ENCODE data around the gene GSTT2.
A peak's percentile ranks its signal among the peaks of the same experiment; 100 is the strongest.
"Not testable (repeated sequence)": the region's sequence is repeated elsewhere in the genome, so short reads cannot be mapped to it uniquely, and the experiment has no call there.

GSTT2 gene

DNA sequence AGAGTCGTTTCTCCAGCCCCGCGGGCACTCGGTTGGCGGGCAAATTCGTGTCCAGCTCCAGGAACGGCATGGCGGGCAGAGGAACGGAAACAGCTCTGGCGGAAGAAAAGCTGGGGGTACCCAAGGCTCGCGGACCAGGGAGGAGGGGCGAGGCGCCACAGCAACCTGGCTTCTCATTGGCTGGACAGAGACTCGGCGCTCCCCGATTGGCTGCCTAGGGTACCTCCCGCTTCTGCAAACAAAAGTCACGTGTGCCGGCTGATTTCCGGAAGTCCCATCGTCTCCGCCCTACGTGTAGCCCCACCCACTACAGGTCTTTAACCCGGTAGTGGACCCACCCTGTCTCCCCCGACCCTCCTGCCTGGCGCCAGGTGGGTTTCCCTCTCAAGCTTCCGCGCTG is 5.6 kb upstream of the GSTT2 start, which contains the start of gene DDT:
Gene DDT, minus strand, starts transcription at position 97 of the 400 bp plus-strand sequence. Its CDS starts 27 bp downstream, at position 70.
- not testable (repeated sequence) for DNase-seq (ENCODE audit: low read depth, low spot score)

DNA sequence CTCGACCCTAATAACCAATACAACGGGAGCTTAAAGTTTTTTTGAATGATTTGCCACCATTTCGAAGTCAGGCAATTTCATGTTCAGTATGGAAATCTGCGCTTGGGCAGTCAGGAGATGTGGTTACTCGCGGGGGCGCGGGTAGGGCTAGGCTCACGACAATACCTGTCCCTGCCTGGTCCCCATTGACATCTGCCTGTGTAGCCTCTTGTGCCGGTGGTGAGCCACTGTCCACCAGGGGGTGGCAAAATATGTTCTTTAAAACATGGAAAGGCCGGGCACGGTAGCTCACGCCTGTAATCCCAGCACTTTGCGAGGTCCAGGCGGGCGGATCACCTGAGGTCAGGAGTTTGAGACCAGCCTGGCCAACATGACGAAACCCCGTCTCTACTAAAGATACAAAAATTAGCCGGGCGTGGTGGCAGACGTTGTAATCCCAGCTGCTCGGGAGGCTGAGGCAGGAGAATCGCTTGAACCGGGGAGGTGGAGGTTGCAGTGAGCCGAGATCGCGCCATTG is 5.0 kb upstream of the GSTT2 start:
- not testable (repeated sequence) for DNase-seq (ENCODE audit: low read depth, low spot score)

DNA sequence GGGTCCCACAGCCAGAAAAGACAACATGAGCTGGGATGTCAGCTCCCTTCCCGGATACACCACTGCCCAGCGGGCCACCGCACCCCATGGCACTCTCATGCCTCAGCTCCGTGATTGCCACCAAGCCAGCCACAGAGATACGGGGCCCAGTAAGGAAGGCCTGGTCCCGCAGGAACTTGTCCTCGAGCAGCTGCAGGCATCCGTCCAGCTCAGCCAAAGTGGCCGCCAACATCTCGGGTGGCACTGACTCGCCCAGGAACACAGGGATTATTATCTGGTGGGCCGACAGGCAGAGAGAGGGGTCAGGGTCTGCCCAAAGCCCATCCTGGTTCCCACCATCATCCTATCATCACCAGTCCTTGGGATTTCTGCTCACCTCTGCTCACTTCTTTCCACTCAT is 2.6 kb upstream of the GSTT2 start:
- DNase-seq (ENCODE audit: low read depth, low spot score): not testable (repeated sequence)

DNA sequence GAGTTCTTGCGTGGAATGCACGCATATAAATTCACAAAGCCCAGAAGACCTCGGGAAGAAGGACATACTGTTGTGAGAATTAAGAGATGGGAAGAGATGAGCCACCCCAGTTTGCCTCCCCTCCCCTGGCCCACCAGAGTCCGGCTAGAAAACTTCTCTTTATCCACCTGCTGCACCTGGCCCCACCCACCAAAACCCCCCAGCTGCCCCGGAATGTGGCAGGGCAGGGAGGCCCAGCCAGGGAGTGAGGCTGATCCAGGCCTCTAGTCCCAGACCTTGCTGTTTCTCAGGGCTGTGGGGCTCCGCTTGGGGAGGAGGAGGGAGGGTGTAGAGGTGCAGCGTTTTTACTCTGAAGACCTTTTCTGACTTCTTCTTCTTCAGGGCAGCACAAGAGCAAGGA is 633 bp downstream of the GSTT2 start:
- DNase-seq (ENCODE audit: low read depth, low spot score): not testable (repeated sequence)

DNA sequence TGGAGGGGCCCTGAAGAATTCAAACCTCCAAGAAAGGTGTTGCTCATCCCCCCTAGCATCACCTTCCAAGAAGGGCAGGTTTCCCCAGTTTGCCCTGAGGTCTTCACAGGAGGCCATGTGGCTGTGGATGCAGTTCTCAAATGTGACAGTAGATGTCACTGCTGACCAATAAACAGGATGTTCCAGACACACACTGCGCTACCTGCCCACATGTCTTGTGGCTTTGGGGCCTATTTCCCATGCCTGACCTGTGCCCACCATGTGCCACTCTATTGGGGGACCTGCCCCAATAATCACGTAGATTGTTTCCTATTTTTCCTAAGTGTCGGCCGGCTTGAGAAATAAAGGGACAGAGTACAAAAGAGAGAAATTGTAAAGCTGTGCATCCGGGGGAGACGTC is 4.5 kb downstream of the GSTT2 start:
- peak; percentile 62 for DNase-seq (ENCODE audit: low read depth, low spot score)

DNA sequence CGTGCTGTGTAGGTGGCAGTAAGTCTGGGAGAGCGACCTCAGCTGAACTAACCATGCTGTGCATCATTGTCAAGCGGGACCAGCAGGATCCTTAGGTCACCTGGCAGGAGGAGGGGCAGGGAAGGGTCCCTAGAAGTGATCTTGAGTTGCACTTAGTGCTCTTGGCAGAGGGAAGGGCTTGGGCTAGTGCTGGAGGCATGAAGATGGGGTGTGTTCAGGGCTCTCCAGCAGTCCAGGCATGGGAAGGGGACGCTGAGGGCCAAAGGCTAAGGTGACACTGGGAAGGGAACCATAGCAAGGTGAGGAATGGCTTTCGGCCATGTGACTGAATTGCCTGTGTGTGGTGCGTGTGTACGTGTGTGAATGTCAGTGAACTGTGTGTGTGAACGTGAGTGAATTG is 6.2 kb downstream of the GSTT2 start:
- not testable (repeated sequence) for DNase-seq (ENCODE audit: low read depth, low spot score)

DNA sequence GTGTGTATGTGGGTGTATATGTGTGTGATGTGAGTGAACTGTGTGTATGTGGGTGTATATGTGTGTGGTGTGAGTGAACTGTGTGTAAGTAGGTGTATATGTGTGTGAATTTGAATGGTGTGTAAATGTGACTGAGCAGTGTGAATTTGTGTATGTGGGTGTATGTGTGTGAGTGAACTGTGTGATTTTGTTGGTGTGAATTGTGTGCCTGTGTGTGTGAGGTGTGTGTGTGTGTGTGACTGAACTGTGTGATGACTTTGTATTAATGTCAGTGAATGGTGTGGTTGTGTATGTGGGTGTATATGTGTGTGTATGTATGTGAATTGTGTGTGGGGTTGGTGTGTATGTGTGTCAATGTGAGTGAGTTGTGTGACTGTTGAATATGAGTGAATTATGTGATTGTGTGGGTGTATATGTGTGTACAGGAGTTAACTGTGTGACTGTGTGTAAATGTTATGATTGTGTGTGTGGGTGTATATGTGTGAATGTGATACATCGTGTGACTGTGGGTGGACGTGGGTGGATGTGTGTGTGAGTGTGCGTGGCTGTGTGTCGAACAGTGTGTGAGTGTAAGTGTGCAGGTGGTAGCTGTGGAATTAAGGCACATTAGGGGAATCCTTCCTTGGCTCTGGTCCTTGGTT is 6.7 kb downstream of the GSTT2 start:
- DNase-seq (ENCODE audit: low read depth, low spot score): not testable (repeated sequence)

DNA sequence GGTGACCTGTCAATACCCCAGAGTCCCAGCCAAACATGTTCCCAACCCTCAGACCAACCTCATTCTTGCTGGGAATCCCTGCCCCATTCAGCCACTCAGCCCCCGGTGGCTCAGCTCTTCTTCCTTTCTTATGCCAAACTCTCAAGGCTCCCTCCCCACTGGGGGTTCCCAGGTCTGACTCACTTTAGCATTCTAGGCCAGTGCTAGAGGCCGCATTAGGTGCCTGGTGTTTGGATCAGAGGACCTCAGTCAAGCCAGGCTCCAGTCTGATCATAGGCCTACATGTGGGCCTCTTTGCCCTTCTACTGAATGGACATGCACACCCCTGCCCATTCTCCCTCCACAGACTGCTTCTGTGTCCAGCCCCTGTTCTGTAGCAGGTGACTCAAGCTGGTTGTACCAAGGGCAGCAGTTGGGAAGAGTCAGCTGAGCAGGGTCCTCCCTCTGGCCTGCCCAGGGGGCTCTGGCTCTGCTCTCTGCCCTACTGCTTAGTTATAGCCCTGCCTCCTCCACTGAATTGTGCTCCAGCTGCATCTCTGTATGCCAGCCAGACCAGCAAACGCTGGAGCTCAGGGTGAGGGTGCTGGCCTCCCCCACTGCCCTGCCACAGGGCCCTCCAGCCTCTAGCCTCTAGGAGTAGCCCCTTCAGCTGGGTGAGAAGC is 9.8 kb downstream of the GSTT2 start:
- not testable (repeated sequence) for DNase-seq (ENCODE audit: low read depth, low spot score)

DNA sequence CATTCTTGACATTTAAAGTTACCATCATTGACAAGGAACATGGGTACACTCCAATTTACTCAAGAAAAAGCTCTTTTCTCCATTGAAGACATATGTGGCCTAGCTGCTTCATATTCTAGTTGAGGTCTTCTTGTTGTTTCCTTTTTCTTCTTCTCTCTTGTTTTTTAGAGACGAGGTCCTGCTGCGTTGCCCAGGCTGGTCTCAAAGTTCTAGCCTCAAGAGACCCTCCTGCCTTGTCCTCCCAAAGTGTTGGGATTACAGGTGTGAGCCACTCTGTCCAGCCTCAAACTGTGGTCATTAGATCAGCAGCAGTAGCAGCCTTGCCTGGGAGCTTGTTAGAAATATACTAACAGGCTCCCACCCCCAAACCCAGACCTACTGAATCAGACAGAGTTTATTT is 13.1 kb downstream of the GSTT2 start:
- DNase-seq (ENCODE audit: low read depth, low spot score): not testable (repeated sequence)

DNA sequence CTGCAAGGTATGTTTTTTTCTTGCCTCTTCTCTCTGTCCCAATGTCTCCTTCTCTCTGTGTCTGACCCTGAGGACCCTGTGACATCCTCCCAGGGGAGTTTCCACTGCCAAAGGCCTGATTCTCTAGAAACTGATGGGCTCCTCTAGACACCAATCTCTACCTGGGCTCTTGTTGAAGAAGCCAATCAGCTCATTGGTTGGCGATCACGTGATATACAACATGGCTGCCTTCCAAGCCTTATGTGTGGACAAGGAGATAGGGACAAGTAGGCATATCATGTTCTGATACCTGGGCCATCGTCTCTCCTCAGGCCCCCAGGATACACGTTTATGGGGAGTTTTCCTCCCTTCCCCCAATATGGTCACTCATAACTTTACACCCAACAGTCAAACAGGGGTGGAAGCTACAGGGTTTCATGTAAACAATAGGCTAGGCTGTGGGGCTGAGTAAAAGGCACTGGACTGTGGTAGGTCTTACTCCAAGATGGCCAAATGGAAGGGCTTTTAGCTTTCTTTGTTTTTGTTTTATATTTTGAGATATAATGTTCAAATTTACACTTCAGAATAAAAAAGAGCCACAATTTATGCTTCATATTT is 13.7 kb downstream of the GSTT2 start:
- DNase-seq (ENCODE audit: low read depth, low spot score): not testable (repeated sequence)

DNA sequence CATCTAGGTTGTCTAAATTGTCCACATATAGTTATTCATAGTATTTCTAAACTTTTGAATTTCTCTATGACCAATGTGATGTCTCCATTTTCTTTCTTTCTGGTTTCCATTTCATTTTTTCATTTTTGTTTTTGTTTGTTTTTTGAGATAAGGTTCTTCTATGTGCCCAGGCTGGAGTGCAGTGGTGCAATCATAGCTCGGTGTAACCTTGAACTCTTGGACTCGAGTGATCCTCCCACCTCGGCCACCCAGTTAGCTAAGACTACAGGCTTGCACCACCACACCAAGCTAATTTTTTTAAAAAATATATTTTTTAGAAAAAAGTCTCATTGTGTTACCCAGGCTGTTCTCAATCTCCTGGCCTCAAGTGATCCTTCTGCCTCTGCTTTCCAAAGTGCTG is 17.2 kb downstream of the GSTT2 start:
- DNase-seq (ENCODE audit: low read depth, low spot score): no peak

DNA sequence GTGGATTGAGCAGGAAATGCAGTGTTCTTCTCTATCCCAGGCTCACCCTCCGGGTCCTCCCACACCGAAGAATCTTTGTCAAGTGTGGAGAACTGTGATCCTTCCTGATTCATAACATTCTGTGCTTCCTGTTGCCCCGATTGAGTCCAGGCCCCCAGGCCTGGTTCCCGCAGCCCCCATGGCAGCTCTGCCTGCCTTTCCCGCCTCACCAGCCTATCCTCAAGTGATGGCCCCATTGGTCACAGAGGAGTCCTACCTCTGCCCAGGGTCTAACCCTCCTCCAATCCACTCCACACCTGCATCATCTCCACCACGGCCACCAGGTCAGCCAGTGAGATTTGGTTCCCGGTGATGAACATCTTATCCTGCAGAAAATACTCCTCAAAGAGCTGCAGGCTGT is 19.8 kb downstream of the GSTT2 start:
- DNase-seq (ENCODE audit: low read depth, low spot score): not testable (repeated sequence)

DNA sequence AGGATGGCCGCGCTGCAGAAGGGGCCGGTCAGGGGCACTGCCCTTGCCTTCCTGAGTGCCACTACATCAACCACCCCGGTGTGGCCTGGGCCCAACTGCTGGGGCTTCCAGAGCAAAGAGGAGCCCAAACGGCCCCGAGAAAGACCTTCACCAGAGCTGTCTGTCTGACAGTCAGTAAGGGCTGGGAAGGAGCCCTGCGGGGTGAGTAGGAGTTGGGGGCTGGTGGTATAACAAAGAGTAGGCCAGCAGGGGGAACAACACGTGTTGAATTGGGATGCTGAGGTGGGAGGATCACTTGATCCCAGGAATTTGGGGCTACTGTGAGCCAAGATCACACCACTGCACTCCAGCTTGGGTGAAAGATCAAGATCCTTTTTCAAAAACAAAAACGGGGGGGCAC is 21.4 kb downstream of the GSTT2 start:
- DNase-seq (ENCODE audit: low read depth, low spot score): no peak

DNA sequence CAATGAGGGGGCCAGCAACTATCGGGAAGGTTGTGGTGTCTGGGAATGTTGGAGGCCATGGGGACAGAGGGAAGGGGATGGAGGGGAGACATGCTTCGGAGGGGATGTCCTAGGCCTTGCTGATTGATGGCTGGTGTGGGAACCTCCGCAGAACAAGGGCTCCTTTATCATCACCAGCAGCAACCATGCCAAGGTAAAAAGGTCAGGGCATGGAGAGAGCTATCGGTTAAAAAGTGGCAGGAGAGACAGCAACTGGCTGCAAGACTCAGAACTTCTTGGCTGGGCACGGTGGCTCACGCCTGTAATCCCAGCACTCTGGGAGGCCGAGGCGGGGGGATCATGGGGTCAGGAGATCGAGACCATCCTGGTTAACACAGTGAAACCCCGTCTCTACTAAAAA is 22.3 kb downstream of the GSTT2 start:
- no peak for DNase-seq (ENCODE audit: low read depth, low spot score)

DNA sequence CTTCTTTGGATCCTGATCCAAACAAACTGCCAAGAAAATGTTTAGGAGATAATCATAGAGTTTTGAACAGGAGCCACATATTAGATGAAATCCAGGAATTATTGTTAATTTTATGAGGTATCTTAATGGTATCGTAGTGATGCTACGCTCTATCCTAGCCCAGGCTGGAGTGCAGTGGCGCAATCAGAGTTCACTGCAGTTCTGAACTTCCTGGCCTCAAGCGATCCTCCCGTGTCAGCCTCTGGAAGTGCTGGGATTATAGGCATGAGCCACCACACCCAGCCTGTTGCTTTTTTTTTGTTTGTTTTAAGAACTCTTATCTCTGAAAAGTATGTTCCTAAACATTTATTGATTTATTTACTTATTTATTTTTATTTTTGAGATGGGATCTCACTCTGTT is 22.9 kb downstream of the GSTT2 start:
- no peak for DNase-seq (ENCODE audit: low read depth, low spot score)

DNA sequence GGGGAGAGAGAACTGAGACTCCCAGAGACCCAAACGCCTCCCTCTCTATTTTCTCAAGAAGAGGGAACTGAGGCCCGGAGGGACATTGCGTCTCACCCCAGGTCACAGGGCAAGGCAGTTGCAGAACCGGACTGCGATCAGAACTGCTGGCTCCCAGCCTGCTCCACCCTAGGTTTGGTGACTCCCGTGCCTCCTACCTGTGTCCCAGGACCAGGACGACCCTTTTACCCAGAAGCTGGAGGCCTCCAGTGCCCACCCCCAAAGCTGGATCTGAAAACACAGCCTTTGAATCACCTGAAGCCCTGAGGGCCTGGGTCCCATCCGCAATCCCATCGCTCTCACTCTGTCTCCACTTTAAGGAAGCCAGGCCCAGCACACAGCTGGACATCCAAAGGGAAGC is 24.0 kb downstream of the GSTT2 start:
- DNase-seq (ENCODE audit: low read depth, low spot score): no peak

DNA sequence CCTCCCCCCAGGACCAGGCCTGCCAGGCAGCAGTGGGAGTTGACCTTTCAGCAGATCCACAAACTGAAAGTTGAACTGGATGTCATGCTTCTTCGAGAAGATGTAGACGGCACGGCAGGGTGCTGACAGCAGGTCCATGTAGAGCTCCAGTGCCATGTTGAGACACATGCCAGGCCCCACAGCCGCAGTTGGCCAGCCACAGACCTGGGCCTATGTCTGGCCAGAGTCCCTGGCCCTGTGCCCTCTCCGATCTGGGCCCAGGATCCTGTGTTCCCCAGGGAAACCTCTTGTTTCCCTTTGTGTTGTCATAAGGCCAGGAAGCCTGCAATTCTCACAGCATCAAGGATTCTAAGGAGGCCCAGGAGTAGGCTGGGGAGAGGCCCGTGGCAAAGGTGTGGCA is 25.3 kb downstream of the GSTT2 start, which contains the start of gene GSTT4:
Gene GSTT4, minus strand, starts transcription at position 253 of the 400 bp plus-strand sequence. Its CDS starts 97 bp downstream, at position 156.
- no peak for DNase-seq (ENCODE audit: low read depth, low spot score)

DNA sequence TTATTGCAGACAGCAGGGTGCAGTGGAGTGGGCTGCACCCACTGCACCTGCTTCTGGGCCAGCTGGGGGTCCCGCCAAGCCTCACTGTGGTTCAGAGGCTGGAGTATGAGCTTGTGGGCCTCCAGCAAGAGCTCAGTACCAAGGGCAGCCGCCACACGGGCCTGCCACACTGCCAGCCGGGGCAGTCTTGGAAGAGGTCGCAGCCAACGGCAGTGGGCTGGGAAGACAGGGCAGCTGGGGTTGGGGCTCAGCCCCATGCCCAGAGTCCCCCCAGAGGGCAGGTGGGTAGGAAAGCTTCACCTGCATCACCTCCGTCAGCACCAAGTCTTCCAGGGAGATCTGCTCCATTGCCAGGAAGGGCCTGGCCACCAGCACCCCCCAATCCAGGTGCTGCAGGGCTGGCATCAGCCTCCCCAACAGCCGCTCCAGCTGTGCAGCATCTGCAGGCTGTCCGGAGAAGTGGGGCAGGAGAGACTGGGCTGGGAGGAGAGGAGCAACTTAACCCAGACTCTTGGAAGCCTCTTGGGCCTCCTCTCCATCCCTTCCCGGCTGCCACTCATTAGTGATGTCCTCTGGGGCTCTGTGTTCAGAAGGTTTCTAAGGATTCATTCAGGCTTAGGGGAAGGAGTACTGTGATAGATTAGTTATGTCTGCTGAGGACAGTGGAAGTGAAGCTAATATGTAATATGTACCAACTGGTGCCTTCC is 26.4 kb downstream of the GSTT2 start:
- DNase-seq (ENCODE audit: low read depth, low spot score): no peak

DNA sequence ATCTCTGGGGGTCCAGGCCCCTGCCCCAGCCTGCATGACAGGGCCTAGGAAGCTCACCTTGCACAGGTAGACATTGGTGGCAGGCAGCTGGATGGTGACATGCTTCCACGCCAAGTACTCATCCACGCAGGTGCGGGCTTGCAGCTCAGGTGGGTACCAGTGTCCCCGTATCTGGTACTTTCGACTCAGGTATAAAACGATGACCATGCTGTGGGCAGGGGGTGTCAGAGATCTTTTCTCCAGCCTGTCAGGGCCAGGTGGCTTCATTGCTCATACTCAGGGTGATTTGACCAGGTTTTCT is 26.9 kb downstream of the GSTT2 start:
- DNase-seq (ENCODE audit: low read depth, low spot score): no peak

DNA sequence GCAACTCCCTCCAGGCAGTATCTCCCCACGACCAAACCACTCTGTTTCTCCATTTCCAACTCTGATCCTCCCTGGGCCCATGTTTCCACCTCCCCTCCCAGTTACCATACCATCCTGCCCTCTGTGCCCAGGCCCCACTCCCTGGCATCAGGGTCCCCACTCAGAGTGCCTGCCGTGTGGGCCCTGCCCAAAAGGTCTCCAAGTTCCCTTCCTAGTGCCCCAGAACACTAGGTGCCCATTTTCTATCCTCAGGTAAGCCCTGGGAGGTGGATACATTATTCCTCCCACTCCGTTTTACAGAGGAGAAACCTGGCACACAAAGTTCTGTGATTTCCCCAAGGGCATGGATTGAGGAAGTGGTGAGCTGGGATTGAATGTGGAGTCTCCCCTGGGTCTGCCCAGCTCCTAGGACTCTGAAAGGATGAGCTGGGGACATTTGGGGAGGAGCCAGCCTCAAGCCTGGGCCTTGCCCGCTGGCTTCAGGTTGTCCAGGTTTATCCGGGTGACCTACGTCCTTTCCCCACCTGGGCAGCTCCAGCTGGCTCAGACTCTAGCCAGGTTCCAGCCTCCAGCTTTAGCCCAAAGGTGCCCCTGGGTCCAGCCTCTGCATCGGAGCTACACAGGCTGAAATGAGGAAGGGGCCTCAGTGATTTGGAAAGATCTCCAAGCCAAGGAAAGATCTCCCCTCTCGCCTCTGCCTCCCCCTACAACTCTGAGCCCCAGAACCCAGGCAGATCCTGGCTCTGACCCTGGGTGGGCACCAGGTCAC is 27.5 kb downstream of the GSTT2 start:
- DNase-seq (ENCODE audit: low read depth, low spot score): no peak

DNA sequence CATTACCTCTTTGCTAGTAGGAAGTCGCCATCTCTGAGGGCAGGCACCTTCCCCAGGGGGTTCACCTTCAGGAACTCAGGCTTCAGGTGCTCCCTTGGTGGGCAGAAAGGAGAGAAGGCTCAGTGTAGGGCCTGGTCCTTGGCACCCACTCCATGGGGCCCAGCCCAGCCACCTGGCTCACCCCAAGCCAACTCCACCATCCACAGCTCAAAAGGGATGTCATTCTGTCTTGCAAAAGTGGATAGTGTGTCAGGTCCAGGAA is 28.0 kb downstream of the GSTT2 start:
- no peak for DNase-seq (ENCODE audit: low read depth, low spot score)

Measured in activated naive CD8-positive, alpha-beta T cell treated with anti-CD3 and anti-CD28 coated beads, Interleukin-2, amount 50 U/mL, for 16 hours (primary cell).